Thoracic aorta endothelial cell (primary cell): ENCODE measurements around the gene RSF1. TPM values are rescaled to one million over a fixed set of nuclear protein-coding genes. Genes with fewer than 3 reads are reported as not detected.

Source experiments
- small RNA-seq: library from RNA; depleted of rRNA; stranded (forward); fragments of <200 nt; gene quantifications from one replicate; pipeline ENCODE3, GENCODE V24; 2012
- total RNA-seq: library from RNA; depleted of rRNA; stranded (reverse); fragments of >200 nt; gene quantifications from 2 replicates; pipeline ENCODE4 v1.2.3, GENCODE V29; 2012

Gene RSF1, protein sequence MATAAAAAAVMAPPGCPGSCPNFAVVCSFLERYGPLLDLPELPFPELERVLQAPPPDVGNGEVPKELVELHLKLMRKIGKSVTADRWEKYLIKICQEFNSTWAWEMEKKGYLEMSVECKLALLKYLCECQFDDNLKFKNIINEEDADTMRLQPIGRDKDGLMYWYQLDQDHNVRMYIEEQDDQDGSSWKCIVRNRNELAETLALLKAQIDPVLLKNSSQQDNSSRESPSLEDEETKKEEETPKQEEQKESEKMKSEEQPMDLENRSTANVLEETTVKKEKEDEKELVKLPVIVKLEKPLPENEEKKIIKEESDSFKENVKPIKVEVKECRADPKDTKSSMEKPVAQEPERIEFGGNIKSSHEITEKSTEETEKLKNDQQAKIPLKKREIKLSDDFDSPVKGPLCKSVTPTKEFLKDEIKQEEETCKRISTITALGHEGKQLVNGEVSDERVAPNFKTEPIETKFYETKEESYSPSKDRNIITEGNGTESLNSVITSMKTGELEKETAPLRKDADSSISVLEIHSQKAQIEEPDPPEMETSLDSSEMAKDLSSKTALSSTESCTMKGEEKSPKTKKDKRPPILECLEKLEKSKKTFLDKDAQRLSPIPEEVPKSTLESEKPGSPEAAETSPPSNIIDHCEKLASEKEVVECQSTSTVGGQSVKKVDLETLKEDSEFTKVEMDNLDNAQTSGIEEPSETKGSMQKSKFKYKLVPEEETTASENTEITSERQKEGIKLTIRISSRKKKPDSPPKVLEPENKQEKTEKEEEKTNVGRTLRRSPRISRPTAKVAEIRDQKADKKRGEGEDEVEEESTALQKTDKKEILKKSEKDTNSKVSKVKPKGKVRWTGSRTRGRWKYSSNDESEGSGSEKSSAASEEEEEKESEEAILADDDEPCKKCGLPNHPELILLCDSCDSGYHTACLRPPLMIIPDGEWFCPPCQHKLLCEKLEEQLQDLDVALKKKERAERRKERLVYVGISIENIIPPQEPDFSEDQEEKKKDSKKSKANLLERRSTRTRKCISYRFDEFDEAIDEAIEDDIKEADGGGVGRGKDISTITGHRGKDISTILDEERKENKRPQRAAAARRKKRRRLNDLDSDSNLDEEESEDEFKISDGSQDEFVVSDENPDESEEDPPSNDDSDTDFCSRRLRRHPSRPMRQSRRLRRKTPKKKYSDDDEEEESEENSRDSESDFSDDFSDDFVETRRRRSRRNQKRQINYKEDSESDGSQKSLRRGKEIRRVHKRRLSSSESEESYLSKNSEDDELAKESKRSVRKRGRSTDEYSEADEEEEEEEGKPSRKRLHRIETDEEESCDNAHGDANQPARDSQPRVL (N-terminal part only)
- 56.1 and 70.5 TPM in 2 replicates for total RNA-seq

DNA sequence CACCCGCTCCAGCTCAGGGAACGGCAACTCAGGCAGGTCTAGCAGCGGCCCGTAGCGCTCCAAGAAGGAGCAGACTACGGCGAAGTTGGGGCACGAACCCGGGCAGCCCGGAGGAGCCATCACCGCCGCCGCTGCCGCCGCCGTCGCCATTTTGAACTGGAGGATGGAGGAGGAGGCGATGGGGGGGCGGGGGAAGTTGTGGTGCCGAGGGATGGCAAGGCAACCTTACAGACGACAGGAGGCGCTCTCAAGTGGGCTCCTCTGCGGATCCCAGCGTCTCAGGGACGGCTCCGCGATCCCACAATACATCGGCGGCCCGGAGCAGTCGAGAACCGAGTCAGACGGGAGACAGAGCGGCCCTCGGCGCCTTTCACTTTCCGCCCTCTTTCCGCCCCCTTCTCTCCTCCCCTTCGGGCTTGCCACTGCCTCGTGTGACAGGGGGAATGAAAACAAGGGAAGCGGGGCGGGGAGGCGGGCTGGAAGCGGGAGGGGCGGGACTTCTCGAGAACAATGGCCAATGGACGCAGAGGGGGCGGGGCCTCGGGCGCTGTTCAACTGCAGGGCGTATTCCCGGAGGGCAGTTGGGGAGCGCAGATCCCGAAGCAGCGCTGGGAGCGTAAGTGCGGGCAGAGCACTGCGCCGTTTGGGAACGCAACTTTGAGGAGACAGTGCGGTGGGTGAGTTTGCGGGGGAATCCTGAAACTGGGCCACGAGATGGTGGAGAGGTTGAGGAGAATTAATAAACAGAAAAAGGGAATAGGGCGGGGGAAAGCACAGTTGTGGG lies at the start of gene RSF1, which contains the start of gene AAMDC:
Gene RSF1, minus strand, starts transcription at position 158 of the 784 bp plus-strand sequence. Its CDS starts 8 bp downstream, at position 150.
Gene AAMDC, plus strand, starts transcription at position 580 of the 784 bp plus-strand sequence. CDS start 21,353 bp downstream, outside the sequence.

DNA sequence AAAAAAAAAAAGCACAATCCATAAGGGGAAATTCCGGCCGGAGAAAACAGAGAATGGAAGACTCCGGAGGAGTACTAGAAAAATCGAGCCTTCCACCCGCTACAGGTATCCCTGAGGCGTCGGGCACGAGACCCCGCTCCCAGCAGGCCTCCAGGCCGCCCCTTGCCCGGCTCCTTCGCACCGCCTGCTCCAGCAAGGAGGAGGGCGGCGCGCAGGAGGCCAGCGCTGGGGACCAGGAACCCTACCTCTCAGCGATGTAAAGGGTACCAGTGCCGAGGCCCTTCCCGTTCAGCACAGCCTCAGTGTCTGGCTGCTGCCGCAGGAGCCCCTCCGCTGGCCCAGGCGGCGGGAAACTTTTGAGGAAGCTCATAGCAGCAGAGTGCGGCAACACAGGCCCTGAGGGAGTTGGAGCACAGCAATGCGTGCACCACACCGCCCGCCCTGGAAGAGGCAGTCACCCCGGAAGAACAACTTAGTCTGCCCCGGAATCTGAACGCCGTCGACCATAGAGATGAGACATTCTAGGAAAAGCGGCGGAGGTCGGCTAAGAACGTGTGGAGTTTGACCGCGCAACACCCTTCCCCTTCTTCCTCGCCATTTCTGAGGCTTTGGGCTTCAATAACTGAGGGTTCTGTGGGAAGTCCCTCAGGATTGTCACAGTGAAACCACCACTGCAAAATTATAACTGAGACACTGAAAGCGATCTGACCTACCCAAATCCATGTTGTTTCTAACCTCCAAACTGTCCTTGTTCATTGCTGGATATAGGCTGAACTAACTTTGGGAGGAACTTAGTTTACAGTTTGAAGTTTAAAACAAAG lies 183.0 kb downstream of the RSF1 start, which contains the start of gene CLNS1A:
Gene CLNS1A, minus strand, starts transcription at position 450 of the 821 bp plus-strand sequence. Its CDS starts 80 bp downstream, at position 370.

Small RNA genes lying within 50 kb of the gene (small RNA-seq; reads per million reads assigned to genes)
- not detected for gene RF00019

Other genes with a start within 250 kb of the RSF1 start
- gene AQP11, start 230.8 kb downstream of the RSF1 start, total RNA-seq = 0.29 and 0.53 TPM in 2 replicates
- gene CLNS1A, start 182.9 kb downstream of the RSF1 start, total RNA-seq = 138 and 155 TPM in 2 replicates
- gene AAMDC, start 422 bp upstream of the RSF1 start, total RNA-seq = 39.2 and 42.4 TPM in 2 replicates
- gene INTS4, start 173.9 kb upstream of the RSF1 start, total RNA-seq = 52.9 and 59.5 TPM in 2 replicates
- gene KCTD14, start 202.6 kb upstream of the RSF1 start, total RNA-seq = 1.1 and 1.2 TPM in 2 replicates
- not detected in 2 replicates for gene THRSP, start 243.1 kb upstream of the RSF1 start, total RNA-seq